Subcutaneous adipose tissue (tissue), 4 donors: ENCODE measurements around the gene DTX3L. TPM values are rescaled to one million over a fixed set of nuclear protein-coding genes. Genes with fewer than 3 reads are reported as not detected.

Source experiments
- CTCF ChIP-seq: fragments of 450-650 bp; IDR thresholded peaks from one replicate; pipeline ENCODE4 v1.5.1; 2016; ENCODE audit warnings: low read depth, mild to moderate bottlenecking, control low read depth, antibody characterized with exemption, moderate library complexity
- total RNA-seq, 4 donors: library from RNA; depleted of rRNA; stranded (reverse); fragments of >200 nt; gene quantifications; one replicate each; pipeline ENCODE4 v1.1.0, GENCODE V29; 2016

The DTX3L gene
- total RNA-seq, 4 donors from 2014 or later: 22.0 to 33.0 (median 26.3) TPM

- TF ChIP-seq CTCF: no peak
Measured at GRCh38 chr3:122530164-122530563, 34.0 kb upstream of the DTX3L start.

- TF ChIP-seq CTCF: no peak
Measured at GRCh38 chr3:122533480-122533879, 30.7 kb upstream of the DTX3L start.

GRCh38 chr3:122533931-122534334 is 30.2 kb upstream of the DTX3L start:
- TF ChIP-seq CTCF: no peak

GRCh38 chr3:122535964-122536631 is 28.0 kb upstream of the DTX3L start:
- no peak for TF ChIP-seq CTCF

- TF ChIP-seq CTCF: no peak
Measured at GRCh38 chr3:122536632-122537001, 27.5 kb upstream of the DTX3L start.

GRCh38 chr3:122538956-122539490 is 25.1 kb upstream of the DTX3L start:
- TF ChIP-seq CTCF: no peak

GRCh38 chr3:122546151-122546550 is 18.0 kb upstream of the DTX3L start:
- no peak for TF ChIP-seq CTCF
